Ureter (tissue), 1 donor: Measurements from ENCODE around the gene FRMD4A. TPM values are rescaled to one million over a fixed set of nuclear protein-coding genes. Genes with fewer than 3 reads are reported as not detected.
"Not testable (repeated sequence)": the region's sequence is repeated elsewhere in the genome, so short reads cannot be mapped to it uniquely, and the experiment has no call there.

Experiments used
- DNase-seq: peaks from one replicate; pipeline ENCODE4 v3.0.0-alpha.2; 2020; ENCODE audit warnings: low spot score
- total RNA-seq: library from RNA; stranded (reverse); gene quantifications from one replicate; pipeline ENCODE4 v1.2.4, GENCODE V29; 2023
- donor health status: DM: yes; HTN: yes; CAD: no.

FRMD4A gene
- total RNA-seq, 1 donor from 2014 or later = 37.9 TPM

- no peak for DNase-seq
Observed at GRCh38 chr10:14056610-14057332, 274.0 kb downstream of the FRMD4A start.

DNA sequence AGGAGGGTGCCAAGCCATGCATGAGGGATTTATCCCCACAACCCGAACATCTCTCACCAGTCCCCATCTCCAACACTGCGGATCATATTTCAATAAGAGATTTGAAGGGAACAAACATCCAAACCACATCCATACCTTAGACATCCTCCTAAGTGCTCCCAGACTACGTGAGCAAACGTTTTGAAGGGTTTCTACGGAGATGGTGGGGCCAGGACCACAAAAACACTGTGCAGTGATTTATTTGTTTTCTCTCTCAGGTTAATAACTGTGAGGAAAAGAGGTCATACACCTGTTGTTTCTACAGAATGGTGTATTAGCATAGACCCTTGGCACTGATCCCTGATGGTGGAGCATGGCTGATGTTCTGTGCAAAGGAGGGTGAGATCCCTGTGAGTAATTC is 277.8 kb downstream of the FRMD4A start:
- DNase-seq = no peak

- no peak for DNase-seq
Observed at GRCh38 chr10:14050598-14050997, 280.1 kb downstream of the FRMD4A start.

GRCh38 chr10:14048930-14049613 is 281.7 kb downstream of the FRMD4A start:
- DNase-seq = no peak

DNA sequence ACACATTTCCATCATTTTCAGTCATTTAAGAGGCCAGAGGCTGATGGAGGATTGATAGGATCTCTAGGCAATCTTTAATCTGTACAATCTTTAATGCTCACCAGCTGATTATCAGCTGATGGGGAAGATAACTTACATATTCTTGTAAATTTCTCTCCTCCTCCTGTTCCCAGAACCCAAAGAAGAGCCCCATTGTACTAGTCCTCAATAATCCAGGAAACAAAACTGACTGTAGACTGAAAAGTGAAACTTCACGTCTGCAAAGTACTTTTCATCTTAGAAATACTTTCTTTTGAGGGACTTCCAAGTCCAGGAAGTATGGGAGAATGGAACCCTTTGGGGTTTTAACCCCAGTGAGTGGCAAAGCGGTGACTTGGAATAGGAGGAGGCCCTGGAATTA is 283.3 kb downstream of the FRMD4A start:
- DNase-seq = no peak

DNA sequence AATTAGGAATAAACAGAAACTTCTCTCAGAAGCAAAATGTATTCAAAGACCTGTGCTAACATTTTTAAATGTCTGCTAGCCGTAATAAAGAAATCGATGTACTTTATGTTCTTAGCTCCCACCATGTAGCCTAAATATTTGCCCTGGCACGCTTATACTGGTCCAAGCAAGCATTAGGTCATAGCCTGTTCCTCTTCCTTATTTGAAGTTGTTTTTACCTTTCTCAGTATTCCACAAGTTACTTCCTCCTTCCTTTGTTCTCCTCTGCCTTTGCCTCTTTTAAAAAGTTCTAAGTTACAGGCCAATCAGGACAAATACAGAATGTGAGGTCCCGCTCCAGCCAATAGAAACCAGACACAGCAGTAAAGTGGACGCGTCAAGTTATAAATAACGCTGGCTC is 288.7 kb downstream of the FRMD4A start:
- not testable (repeated sequence) for DNase-seq

DNA sequence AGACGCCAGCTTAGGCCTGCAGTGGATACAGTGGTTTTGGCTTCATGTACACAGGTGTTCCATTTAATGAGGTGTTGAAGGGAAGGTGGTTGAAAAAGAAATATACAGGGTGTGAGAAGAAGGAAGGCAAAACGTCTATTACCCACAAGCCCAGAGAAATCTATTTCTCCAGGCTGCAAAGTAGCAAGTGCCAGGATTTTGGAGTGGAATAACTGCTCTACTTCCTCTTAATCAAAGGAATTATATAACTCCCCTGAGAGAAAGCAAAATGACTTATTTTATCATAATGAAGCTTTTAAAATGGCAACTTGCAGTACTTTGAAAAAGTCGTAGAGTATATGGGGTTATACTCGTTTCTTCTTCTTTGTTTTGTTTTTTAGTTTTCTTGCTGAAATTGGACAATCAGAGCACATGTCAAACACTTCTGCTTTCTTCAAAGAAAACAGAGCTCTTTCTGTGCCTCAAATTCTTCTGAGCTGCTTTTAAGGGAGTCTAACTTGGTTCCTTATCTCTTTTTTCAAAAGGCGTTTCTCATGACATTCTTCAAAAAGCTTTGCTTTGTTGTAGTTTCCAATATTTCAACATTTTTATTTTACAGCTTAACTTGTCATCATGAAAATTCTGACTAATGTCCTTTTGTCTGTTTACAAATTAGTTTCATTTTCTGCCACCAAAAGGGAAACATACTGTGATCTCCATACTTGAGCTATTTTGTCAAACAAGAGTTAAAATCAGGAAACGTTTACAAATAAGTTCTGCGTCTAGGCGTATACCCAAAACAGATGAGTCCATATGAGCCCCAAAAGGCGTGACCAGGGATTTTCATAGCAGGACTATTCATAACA is 289.7 kb downstream of the FRMD4A start:
- DNase-seq = no peak

DNA sequence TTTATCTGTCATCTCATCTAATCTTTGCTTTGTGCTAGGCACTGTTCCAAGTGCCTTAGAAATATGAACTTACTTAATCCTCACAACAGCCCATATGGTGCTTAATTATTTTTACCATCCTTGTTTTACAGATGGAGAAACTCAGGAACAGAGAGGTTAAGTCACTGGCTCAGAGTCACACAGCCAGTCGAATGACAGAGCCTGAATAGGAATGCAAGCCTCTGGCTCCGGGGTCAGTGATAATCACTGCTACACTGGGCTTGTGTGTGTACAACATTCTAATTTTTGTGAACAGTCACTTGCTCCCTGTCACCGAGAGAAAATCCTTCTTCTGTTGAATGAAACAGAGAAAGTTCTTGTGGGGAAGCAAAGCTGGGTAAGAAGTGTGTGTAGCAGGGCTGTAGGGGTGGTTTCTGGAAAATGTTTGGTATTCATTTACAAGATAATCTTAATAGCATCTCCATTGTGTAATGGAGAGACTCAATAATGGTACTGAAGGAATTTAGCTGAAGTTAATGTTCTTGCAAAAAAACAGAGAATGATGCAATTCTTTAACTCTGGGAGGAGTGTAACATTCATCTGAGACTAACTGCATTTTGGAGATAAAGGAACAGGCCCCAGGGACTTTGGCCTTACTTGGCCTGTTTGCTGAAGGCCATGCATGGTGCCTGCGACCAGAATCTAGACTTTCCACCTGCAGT is 290.6 kb downstream of the FRMD4A start:
- no peak for DNase-seq

DNA sequence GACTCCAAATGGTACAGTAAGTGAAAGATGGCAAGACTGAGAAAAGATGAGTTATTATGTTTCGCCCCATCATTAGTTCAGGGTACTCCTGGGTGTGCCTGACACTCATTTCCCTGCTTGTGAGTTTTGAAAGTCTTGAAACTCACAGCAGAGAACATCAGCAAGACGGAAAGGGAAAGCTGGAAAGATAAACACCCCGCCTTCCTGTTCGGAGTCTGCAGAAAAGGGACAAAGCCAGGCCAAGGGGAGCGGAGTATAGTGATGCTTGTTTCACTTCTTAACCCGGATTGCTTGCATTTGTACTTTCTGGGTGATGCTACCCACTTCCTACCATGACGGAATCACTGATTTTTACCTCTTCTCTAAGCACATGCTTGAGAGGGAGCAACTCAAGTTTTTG is 294.5 kb downstream of the FRMD4A start:
- DNase-seq = no peak

- no peak for DNase-seq
Observed at GRCh38 chr10:14035506-14035905, 295.2 kb downstream of the FRMD4A start.

DNA sequence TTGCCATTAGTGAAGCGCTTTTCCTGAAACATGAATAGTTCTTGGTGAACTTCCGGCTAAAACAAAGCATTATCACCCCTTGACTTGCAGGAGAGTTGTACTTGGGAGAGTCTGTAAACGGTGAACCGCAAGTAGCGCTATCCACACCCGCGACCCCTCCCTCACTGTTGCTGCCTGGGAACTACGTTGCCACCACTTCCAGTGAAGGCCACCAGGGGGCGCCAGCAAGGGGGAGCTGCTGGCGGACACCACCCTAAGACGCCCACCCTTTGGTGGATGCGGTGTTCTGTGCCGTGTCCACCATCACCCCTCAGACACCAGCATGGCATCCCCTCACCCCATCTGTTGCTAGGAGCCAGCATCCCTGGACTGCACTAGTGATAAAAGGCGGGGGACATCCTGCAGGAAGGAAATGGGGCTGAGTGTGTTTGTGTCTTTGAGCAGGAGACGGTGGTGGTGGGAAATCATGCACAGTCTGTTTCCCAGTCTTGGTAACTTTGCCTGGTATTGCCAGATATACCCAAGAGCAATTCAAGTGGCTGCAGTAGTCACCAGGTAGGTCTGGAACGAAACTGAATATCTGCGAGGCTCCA is 298.2 kb downstream of the FRMD4A start:
- DNase-seq = no peak

DNA sequence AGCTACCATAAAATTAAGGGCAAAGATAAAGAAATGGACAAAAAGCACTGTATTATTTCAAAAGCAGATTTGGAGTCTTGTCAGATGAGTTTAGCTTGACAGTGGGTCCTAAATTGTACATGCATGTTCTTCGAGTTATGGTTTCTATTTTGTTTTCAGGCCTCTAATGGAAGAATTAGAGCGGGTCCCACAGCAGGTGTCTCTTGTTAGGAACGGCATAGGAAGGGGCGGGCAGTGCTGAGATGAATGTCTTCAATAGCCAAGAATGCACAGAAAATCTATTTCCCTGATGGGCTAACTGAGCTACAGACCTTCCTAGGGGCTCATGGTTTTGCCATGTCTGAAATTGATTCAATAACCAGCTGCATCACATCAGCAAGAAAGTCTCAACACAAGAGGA is 304.4 kb downstream of the FRMD4A start:
- DNase-seq = no peak

DNA sequence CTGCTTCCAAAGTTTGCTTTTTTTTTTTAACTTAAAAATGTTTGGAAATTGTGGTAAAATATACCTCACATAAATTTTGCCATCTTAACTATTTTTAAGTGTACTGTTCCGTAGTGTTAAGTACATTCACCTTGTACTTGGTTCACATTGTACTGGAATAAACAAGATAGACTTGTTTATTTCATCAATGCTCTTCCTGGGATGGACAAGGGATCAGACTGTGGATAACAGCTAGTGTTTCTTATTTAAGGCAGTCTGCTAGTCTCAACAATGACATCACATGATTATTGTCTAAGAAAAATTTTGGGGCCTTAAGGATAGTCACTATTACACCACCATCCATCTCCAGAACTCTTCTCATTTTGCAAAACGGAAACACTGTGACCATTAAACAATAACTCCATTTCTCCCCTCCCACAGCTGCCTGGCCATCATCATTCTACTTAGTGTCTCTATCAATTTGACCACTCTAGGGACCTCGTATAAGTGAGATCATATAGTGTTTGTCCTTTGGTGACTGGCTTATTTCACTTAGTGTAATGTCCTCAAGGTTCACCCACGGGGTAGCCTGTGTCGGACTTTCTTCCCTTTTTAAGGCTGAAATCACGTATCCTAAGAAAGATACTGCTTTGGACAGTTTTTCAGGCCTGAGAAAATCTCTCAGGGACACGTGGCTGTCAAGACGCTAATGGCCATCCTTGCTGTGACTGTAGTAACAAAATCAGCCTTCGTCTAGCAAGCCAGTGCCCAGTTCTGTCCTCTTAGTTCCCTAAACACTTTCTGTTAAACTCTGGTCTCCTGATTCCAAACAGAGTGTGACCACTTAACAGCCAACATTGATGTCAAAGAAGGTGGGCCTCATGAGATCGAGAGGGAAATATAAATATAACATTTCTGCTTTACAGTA is 305.2 kb downstream of the FRMD4A start:
- no peak for DNase-seq

DNA sequence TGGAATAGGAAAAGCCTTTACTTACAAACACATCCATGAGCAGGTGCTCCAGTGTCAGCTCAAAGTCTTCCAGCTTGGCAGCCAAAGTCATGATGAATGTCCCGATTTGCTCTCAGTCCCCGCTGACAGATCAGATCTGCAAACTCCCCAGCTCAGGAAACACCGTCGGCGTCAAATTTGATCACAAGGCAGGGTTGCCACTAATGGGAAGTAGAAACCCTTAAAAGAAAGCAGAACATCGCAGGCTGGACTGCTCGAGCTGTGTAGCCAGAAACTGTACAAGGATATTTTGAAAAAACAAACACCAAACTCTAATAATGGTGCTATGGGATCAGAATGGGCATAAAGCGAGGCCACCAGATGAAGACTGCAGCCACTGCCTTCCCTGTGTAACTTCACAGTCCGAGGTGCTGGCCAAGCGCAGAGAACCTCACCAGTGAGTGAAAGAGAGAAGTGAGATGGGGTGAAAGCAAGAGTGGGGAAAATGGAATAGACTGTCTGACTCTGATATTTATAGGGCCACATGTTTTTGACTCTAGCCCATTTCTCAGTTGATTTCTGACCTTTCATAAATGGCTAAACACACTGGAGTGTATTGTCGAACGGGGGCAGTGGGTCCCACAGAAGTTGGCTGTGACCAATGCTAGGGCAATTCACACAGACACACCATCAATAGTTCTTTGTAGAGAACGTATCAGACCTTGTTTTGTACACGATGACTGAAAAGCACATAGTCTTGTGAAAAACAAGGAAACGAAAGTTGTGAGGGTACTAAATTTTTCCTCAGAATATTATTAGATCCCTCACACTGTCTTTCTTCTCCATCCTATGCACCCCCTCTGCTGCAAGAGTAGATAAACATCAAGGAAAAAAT is 306.2 kb downstream of the FRMD4A start:
- DNase-seq = no peak

GRCh38 chr10:14023673-14024328 is 306.9 kb downstream of the FRMD4A start:
- no peak for DNase-seq

DNA sequence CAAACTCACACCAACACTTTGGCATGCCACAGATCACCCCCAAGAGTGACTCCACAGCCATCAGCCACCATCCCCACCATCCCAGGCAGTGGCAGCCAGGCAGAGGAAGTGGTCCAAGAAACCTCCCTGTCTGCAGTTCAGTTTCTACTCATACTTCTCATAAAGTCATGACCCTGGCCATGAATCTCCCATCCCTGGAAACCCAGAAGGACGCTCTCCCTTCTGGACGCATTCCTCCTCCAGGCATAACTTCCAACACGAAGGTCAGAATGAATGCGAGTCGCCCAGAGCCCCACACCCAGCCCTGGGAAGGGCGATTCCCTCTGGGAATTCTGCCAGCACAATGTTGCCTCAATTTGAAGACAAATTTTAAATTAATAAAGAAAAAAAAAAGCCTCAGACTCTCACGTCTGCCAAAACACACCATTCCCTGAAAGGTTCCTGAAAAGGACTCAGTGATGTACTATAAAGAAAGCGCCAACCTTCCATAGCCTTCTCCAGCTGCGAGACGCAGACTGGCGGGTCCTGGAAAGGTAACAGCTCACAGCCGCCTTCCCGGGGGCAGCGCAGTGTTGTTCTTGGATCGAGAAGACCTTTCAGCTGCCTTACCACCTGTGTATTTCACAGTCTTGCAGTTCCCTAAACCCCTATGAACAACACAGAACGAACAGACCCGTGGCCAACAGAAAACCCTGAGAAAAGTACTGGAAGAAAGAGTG is 307.6 kb downstream of the FRMD4A start:
- no peak for DNase-seq

GRCh38 chr10:14022052-14022451 is 308.7 kb downstream of the FRMD4A start:
- no peak for DNase-seq

- DNase-seq = no peak
Observed at GRCh38 chr10:14020037-14020664, 310.6 kb downstream of the FRMD4A start.
